HG02763 (cell line): ENCODE data around the gene BRD4.

Experiments
- ATAC-seq: cut with Tn5 transposase; IDR thresholded peaks from one replicate; pipeline ENCODE4 v1.9.1; 2021; ENCODE audit warnings: mild to moderate bottlenecking, moderate library complexity; ENCODE audit not compliant: unreplicated experiment

Gene BRD4

DNA sequence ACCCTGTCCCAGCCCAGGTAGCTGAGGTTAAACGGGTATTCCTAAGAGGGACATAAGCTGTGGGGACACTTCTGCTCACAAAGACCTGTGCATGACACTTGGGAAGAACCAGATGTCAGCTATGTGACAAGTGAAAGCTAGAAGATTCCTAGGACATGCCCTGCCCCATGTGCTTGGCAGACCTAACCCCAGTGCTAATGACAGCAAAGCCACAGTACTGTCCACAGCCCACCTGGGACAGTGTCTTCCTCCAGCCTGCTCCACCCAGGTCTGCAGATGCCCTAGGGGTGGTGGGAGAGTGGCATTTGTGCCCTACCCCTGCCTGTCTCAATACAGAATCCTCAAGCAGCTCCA is 81.7 kb downstream of the BRD4 start:
- no peak for ATAC-seq

DNA sequence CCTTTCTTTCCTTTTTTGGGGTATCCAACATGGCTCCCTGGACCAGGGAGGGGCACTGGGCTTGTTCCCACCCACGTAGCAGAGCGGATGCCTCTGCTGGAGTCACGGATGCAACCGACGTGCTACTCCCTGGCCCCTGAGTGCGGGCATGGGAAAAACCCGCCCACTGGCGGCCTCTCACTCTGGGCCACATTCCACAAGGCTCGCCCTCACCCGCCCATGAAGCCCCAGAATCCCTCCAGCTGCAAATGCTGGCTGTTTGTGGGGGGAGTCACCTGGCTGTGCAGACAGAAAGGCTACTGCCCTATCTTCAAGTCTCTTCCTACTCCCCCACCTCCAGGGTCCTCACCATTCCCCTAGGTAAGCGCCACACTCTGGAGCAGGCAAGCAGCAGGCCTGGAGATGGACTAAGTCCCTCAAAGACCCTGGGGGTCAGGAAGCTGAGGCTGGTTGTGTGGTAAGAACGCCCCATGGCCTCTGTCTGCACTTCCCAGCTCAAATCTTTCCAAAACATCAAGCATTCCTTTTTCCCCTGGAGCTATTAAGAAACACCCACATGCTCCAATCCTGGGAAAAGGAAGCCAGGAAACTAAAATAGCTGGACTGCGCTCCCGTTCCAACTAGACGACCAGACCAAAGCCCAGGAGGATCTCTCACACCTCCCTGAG is 82.2 kb downstream of the BRD4 start:
- ATAC-seq = no peak

DNA sequence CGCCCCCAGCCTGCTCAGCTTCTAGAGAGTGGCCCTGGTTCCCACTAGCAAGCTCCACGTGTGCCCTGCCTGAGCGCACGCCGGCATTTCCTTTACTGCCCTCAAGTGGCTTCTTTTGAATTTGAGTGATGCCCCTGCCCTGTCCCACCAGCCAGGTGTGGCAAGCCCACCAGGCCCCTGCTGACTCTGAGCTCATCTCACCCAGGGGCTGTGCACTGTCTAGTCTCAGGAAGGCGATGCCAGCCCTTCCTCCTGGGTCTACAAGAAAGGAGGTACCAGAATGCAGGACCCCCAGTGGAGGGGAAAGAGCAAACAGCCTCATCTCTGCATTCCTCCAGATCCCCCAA is 82.8 kb downstream of the BRD4 start:
- no peak for ATAC-seq

DNA sequence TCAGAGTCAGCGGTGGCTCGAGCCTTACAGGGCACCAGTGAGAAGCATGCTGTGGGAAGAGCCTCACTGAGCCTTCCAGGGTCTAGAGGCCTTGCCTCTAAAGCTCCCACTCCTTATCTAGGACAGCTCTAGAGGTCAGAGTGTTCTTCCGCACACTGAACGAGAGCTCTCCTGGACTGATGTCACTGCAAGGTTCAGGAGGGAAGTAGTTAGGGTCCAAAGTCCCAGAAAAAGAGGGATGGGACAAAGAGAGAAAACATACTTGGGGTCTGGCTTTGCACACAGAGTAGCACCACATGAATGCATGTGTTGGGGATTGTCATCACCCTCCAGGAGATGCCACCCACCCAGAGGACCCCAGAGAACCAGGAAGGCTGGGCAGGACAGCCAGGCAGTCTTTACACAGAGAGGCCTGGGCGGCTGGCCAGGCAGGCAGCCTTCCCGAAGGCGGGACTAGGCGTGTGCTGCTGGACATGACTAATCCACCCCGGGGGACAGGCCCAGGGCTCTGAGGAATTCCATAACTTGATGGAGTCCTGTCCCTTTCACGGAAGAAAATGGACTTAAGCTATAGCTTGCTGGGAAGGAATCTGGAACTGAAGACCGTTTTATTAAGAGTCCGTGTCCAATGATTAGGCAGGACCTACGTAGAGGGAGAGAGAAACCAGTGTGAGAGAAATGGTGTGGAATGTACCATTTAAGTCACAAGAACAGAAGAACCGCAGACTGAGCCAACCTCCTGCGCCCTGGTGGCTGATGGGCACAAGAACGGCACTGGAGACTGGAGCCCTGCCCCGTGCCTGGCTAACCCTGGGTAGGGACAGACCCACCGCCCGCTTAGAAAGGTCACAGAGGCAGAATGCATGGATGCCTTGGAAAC is 83.5 kb downstream of the BRD4 start:
- no peak for ATAC-seq

DNA sequence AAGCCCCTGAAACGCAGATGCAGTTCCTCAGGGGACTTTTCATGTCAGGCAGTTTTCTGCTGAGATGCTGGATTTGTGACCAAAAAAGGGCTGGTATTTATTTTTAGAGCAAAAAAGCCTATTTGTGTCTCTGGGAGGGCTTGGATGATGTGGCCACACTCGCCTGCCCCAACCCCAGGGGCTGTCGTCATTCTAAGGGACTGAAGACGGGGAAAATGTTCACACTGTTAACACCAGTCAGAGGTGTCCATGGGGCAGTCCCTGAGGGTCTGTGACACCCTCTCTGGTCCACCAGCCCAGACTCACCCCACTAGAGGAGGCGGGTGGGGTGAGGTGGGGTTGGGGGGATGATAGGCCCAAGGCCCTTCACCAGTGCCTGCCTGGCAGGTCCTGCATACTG is 84.2 kb downstream of the BRD4 start:
- no peak for ATAC-seq

DNA sequence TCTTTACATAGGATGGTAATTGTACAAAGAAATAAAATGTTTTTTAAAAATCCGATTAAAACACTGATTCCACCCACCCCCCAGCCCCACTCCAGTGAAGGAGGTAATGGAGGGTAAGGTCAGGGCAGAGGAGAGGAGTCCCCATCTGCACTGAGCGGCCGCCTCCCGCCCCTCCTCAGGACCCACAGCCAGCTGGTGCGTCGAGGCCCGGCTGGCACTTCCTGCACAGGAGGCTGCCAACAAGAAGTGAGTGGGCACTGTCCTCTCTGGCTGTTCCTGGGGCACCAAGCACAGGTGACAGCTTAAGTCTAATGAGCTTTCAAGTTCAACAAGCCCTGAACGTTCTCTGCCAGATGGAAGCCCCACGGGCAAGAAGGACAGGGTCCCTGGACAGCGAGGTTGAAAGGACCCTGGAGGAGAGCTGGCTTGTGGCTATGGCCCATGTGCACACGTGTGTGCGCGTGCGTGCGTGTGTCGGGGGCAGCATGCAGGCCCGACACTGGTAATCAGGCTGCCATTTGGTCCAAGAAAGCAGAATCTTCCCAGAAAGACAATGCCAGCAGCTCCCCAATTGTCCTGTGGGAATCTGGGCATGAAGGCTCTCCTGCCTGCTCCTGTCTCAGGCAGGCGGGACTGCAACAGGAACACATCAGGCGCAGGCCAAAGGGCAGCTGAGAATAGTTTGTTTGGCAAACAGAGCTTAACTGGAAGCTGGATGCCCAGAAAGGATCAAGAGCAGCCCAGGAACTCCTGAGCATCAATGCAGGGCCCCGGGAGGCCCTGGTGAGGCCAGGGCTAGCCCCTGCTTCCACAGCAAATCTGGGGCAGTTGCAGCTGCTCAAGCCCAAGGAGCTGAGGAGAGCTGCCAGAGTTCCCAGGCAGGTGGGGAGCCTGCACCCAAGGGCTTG is 85.0 kb downstream of the BRD4 start:
- ATAC-seq = no peak

DNA sequence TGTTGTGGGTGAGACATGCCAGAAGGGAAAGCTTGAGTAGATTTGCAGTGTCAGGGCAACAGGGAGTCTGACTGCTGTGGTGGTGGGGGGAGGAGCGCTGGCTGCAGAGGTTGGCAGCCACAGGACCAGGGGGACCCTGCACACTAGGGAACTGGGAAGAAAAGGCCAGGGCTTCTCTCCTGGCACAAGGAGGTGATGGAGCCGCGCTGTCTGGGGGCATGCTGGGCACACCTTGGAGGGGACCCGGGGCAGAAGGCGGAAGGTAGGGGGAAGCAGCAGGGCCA is 86.2 kb downstream of the BRD4 start:
- ATAC-seq = no peak

DNA sequence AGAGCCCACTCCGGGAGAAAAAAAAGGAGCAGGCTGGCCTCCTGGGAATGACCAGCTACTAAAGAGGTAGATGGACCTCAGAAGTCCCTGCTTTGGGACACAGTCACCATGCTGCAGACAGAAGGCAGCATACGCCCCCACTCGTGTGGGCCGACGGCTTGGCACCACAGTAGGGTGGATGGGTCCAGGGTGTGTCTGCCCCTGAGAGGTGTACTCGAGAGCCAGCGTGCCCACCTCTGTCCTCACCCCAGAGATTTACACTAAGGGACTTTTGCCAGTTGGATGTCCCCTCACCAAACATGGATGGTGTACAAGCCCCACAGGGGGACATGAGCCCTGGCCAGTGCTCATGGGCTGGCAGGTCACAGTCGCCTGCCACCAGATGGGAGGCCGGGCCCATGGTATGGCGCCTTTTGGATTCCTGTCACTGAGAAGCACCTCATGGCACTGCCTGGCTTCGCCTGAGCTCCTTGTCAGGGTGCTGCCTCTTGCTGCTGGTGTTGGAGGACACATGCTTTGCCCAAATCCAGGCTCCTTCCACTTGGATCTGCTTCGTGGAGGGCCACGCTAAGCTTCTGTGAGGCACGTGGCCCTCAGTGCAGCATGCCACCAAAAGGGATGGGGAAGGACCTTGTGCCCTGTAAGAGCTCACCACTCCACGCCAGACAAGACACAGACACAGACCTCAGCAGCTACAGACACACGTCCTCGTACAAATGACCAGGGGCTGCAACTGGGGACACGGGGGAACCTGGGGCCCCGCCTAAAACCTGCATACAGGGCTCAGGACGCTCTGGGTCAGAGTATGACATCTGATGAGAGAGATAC is 86.8 kb downstream of the BRD4 start:
- no peak for ATAC-seq

DNA sequence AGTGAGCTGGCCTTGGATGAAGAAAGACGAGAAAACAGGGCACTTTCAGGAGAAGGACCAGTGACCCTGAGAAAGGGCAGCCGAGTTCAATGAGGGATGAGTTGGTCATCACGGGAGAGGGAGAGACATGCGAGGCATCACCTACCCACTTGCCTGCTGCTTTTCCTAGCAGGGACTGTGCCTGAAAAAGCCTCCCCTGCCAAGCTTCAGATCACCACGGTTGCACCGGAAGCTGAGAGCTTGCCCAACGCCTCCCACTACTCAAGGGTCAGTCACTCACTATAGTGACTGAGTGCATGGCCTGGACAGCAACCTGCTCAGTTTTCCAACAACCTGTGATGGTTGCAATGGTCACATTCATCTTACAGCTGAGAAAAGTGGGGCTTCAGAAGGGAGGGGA is 87.5 kb downstream of the BRD4 start:
- no peak for ATAC-seq

DNA sequence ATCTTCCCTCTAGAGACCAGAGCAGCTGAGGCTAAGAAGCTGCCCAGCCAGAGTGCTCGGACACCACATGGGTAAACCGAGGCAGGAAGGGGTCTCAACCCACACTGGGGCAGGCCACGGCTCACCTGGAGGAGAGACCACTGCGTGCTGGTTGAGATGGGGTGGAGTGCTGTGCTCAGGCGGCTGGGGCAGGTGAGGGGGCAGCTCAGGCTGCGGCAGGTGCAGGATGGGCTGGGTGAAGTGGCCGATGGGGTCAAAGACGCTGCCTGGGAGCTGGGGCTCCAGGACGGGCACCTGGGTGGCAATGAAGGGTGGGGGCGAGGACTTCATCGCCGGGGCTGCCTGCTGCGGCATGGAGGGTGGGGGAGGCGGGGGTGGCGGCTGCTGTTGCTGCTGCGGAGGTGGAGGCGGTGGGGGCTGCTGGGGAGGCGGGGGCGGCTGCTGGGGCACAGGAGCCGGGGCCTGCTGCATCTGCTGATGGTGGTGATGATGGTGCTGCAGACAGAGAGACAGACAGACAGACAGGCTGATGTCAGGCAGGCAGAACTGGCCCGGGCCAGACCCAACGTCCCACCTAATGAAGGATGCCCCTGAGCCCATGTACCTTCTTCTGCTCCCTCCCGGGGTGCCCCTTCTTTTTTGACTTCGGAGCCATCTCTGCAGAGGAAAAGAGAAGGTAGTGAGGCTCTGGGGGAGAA is 88.1 kb downstream of the BRD4 start:
- no peak for ATAC-seq

DNA sequence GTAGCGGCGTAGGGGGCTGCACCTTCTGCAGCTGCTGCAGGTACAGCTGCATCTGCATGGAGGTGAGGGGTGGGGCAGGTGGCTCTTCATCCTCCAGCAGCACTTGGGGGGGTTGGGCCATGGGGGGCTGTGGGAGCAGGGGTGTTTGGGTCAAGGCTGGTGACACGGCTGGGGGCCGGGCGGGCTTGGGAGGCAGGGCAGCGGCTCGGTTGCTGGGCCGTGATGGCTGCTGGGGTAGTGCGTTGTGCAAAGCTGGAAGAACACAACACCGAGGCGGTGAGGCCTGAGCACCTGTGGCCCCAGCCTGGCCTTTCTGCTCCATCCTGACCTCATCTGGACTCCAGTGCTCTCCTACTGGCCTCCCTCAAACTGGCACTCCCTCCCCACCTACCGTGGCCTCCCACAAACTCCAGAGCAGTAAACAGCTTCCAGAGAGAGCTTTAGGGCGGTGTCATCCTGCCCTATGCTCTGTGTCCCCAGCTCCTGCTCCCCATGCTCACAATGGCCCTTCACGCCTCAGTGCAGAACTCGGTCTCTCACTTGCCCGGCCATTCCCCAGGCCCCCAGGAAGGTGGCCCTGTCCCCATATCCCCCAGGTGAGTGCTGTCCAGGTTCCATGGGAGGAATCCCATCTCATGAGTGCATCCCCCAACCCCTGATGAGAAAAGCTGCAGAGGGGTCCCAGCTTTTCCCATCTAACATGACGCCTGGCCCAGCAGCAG is 88.9 kb downstream of the BRD4 start:
- ATAC-seq = no peak

DNA sequence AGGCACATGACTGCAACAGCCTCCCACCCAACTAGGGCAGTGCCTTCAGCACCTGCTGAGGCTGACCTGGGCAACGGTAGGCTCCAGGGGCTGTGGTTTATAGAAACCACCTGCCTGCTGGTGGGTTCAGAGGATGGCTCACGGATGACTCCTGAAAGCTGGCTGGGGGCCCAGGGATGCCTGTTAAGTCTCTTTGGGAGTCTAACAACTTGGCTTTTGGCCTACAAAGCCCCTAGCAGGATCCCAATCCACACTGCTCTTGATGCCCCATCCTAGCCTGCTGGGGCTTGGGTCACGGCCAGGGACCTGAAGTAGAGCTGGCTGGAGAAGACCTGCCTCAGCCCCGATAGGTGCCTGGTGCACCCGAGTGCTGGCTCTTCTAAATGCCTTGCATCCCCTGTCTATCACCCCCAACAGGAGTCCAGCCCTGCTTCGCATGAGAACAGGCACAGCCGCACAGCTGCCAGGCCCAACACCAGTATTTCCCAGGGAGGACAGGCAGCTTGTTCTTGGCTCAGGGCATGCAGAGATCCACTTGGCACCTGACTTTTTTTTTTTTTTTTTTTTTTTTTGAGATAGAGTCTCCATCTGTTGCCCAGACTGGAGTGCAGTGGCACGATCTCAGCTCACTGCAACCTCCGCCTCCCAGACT is 91.0 kb downstream of the BRD4 start:
- no peak for ATAC-seq

DNA sequence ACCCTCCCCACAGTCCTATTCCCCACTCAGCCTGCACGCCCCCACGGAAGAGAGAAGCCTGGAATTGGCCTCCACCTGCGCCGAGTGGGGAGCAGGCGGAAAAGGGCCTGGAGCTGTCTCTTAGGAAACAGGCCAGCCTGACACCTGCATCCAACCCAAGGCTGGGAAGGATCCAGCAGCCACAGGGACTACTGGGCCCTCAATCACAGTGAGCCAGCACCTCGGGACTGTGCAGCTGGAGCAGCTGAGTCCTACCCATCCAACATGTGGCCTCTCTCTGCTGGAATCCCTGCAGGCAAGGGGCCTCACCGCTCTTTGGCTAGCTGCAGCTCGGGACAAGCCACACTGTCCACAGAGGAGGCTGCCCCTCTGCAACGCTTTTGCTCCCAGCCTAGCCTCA is 91.8 kb downstream of the BRD4 start:
- no peak for ATAC-seq

DNA sequence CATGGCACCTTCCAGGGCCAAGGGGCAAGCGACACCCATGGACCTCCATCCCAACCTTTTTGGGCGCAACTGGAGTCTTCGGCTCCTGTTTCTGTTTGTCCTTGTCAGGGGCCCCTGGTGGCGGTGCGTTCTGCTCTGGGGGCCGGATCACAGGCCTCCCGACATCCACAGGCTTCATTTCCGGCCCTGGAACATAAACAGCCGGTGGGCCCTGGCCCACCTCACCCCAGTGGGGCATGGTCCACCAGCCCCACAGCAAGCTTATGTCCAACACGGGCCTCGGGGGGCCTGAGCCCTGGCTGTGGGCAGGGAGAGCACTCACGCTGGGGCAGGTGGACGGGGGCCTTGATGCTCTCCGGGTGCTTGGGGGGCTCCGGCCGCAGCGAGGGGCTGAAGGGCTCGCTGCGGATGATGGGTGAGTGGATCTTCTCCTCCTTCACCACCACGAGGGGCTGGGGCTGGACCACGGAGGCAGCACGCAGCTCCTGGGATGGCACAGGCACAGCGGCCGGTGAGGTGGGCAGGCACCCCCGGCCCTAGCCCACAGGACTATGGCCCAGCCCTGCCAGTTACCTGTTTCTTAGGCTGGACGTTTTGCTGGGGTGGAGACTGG is 92.9 kb downstream of the BRD4 start:
- ATAC-seq = no peak

DNA sequence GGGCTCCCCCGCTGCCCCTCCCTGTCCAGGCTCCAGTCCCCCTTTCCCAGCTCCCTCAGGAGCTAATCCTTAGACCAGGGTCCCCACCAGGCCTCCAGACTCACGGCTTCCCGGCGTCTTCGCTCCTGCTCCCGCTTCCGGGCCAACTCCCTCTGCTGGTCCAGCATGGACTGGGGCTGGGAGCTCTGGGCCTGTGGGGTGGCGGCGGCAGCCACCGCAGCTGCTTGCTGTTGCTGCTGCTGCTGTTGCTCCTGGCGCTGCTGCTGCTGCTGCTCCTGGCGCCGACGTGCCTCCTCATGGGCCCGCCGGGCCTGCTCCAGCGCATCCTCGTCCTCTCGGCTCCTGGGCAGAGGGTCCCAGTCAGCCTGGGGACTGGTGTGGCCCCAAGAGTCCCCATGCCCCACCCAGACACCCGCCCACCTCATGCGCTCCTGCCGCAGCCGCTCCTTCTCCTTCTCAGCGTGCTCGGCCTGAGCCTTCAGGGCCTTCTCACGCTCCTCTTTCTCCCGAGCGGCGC is 93.6 kb downstream of the BRD4 start:
- no peak for ATAC-seq

DNA sequence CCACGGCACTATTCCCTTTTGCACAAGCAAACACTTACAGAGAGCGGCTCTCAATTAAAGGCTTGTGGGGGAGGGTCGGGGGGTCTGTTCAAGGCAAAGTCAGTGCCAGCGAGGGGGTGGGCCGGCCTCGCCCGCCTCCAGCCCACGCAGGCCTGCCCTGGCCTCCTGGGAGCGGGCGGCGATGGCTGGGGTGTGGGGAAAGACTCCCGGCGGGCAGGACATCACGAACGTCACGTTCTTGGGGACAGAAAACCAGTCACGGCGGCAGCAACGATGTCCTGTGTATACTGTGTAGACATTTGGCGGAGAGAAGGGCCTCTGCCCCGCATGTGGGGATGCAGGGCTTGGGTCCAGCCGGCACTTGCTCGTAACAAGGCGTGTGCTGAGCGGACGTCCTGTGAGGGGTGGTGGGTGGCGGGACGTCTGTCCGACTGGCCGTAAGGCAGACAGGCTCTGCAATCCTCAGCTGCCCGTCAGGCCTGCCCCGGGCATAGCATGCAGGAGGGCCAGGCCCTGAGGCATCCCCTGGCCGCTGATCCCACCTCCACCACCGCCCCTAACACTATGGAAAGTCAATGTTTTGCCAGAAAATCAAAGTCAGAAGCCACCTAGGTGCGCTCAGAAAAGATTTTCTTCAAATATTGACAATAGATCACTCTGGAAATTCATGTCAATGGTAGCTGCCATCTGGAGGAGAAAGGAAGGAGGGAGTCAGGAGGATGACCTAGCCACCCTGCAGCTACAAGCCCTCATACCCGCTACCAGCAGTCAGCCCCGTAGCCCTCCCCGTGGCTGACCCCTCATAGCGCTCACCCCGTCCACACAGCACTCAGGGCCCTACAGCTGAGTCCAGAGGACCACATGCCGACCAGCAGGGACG is 94.3 kb downstream of the BRD4 start:
- ATAC-seq = no peak

DNA sequence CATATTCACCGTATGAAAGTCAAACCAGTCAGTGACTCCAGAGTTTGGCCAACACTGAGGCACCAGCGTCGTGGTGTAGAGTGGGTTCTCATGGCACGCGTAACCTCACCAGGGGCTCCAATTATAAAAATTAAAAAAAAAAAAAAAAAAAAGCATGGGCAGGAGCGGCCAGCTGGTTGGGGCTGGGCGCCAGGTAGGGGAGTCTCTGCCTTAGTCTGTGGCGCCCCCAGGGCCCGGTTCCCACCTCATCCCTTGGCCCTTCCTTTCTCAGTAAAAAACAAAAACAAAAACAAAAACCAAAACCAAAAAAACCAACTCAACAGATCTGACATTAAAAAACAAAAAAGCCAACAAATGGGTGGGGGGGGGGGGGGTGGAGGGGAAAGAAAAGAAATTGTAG is 95.5 kb downstream of the BRD4 start:
- ATAC-seq = no peak

DNA sequence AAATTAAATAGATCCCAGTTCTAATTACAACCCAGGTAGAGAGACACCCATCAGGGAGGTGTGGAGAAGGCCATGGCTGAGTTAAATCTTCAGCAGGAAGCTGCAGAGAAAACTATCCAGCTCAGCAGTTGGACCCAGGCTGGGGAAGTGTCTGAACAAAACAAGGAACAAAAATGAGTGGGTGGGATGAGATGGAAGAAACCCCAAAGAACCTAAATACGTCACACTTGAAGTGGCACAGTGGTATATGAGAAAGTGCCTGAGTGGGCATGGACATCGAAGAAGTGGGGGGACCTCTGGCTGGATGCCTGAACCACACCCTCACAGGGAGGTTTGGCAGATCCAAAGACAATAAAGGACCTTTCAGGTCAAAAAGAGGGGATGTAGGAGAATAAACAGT is 96.6 kb downstream of the BRD4 start:
- no peak for ATAC-seq
